Cardiac fibroblast (primary cell): Measurements from ENCODE around the gene TRAF3IP3.

Experiments
- DNase-seq, 2 donors: peaks; one replicate each; pipeline versions ENCODE4 v3.0.0 to v3.0.0-alpha.2; 2010; ENCODE audit warnings: low read depth in 2 of 2
- H3K4me3 ChIP-seq, 2 donors: replicated peaks in 1 of 2; 1 replicate in 1 of 2; 2 replicates in 1 of 2; pipeline ENCODE4 v1.5.1; 2011; ENCODE audit warnings: low read depth in 2 of 2, low read length in 2 of 2, mild to moderate bottlenecking in 2 of 2, moderate library complexity in 1 of 2
- TF ChIP-seq, protein P1 (sequence below): IDR thresholded peaks from one replicate; pipeline ENCODE4 v1.5.1; 2011; ENCODE audit warnings: low read depth, mild to moderate bottlenecking, low read length, inconsistent platforms

TRAF3IP3 gene, protein sequence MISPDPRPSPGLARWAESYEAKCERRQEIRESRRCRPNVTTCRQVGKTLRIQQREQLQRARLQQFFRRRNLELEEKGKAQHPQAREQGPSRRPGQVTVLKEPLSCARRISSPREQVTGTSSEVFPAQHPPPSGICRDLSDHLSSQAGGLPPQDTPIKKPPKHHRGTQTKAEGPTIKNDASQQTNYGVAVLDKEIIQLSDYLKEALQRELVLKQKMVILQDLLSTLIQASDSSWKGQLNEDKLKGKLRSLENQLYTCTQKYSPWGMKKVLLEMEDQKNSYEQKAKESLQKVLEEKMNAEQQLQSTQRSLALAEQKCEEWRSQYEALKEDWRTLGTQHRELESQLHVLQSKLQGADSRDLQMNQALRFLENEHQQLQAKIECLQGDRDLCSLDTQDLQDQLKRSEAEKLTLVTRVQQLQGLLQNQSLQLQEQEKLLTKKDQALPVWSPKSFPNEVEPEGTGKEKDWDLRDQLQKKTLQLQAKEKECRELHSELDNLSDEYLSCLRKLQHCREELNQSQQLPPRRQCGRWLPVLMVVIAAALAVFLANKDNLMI

DNA sequence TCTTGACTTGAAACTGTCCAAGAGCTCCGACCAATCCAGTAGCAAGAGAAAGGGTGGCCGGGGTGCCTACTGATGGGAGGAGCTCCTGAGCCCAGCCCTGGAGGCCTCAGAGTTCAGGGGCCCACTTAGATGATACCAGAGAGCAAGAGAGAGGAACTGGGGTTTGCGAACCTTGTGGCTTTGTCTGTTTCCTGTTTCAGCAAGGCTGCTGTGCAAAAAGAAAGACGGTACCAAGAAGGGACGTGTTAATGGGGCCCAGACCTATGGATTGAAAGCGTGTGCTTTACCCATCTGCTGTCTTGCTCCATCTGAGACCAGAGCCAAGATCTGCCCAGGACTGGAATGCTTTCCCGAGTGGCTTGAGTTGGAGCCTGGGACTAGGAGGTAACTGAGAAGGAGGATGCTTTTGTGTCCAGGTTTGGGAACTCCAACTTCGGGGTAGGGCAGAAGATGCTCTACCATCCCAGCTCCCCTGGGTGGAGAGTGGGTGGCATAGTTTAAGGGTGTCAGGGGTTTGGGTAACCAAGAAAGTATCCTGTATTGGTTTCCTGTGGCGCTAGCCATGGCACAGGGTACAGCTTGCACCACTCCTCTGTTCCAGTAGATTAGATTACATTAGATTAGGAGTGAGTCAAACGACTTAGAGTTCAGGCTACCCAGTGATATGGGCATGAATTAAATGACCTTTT, at the start of gene TRAF3IP3:
TSS of gene TRAF3IP3 (plus strand) at position 128 of the 689 bp plus-strand sequence. CDS start 3,987 bp downstream, outside the sequence.
- TF ChIP-seq, protein P1, sequence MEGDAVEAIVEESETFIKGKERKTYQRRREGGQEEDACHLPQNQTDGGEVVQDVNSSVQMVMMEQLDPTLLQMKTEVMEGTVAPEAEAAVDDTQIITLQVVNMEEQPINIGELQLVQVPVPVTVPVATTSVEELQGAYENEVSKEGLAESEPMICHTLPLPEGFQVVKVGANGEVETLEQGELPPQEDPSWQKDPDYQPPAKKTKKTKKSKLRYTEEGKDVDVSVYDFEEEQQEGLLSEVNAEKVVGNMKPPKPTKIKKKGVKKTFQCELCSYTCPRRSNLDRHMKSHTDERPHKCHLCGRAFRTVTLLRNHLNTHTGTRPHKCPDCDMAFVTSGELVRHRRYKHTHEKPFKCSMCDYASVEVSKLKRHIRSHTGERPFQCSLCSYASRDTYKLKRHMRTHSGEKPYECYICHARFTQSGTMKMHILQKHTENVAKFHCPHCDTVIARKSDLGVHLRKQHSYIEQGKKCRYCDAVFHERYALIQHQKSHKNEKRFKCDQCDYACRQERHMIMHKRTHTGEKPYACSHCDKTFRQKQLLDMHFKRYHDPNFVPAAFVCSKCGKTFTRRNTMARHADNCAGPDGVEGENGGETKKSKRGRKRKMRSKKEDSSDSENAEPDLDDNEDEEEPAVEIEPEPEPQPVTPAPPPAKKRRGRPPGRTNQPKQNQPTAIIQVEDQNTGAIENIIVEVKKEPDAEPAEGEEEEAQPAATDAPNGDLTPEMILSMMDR, result no peak
- no peak for DNase-seq
- H3K4me3 ChIP-seq, result no peak within 1 kb of the TSS

DNA sequence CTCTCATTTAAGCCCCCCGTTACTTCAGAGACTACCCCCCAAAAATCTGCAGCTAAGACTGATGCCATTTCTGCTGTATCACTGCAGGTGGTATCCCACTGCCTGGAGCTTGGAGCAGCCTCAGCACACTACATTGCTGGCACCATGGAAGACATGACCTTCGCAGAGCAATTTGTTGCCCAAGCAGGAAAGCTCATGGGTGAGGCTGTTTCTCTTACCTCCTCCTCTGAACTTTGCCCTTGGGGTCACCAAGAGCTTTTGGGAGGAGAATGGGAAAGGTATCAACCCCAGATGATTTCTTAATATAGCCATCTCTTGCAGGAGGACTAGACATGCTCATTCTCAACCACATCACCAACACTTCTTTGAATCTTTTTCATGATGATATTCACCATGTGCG, 49.2 kb upstream of the TRAF3IP3 start:
- DNase-seq, result no peak
- no peak overlapping the region for H3K4me3 ChIP-seq
- TF ChIP-seq, protein P1, result no peak

DNA sequence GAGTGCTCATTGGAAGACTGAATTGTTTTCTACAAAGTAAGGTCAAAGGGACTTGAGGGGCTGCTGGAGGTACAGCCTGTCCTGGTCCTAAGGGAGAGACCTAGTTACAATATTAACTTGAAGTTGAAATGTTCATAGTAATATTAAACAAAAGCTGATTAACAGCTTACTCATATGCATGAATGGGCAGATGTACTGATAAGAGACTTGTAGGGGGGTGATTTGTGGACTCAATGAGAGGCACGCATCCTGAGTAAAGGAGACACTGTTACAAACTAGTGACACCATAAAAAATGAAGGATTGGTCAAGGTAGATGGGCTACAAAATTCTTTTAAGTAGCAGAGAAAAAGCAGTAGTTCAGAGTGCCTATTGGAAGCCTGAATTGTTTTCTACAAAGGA, 48.5 kb upstream of the TRAF3IP3 start:
- TF ChIP-seq, protein P1, result no peak
- no peak overlapping the region for H3K4me3 ChIP-seq
- peak in 1 of 2 donors; percentile 47 for DNase-seq

DNA sequence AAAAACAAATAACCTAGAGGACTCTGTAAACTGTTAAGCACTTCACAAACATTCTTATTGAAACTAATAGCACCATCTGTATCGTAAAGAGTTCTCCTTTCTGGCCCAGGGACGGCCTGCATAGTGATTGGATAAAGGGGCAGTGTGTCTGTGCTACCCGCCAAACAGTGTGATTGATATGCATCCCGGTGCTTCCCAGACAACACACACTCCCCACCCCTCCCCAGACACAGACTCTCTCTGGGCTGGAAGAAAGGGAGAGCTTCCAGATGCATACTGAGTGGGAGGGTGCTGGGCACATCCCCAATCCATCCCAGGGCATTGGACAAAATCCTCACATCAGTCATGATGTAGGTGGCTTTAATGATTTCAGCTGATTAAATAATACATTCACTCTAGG, 47.6 kb upstream of the TRAF3IP3 start:
- TF ChIP-seq, protein P1, result no peak
- H3K4me3 ChIP-seq, result no peak overlapping the region
- no peak for DNase-seq

DNA sequence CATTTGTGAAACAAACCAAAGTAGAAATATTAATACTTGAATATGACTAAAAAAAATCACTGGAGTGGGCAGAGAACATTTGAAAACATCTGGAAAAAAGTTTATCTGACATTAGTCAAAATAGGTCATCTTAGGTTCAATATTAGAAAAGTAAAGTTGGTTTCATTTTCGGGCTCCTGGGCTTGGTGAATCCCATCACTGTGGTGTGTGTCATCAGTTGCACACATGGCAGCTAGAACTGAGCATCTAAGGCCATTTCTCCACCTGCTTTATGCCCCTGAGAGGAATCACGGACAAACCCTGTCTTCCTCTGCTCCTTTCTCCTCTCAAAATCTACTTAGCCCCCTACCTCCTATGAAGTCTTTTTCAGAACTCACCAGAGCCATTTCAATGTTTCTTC, 45.8 kb upstream of the TRAF3IP3 start:
- DNase-seq, result peak in 1 of 2 donors; percentile 33
- H3K4me3 ChIP-seq, result no peak overlapping the region
- TF ChIP-seq, protein P1, result no peak

DNA sequence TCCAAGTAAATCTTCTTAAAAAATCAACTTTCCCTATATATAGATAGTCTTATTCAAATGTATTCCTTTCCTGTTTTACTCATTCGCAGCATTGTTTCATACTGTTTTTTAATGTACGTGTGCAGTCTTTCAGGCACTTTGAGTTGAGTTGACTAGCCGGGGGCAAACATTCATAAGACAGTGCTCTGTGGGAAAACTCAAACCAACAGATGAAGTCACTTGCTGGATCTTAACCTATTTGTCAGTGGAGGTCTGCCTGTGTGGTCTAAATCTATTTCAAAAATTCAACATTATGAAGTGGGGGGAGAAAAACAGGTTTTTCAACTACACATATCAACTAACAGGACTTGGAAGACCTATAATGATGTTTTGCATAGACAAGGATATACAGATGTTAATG, 45.0 kb upstream of the TRAF3IP3 start:
- DNase-seq, result no peak
- no peak overlapping the region for H3K4me3 ChIP-seq
- TF ChIP-seq, protein P1, result no peak
